ENCODE results near the gene FOXRED2. TPM values are rescaled to one million over a fixed set of nuclear protein-coding genes. Genes with fewer than 3 reads are reported as not detected.

FOXRED2 gene
- total RNA-seq: 10 to 100 TPM; 26.2 to 26.3 TPM

GRCh38 chr22:36506637-36507517 lies at the start of gene FOXRED2:
TSS of gene FOXRED2 (minus strand) at chr22:36507040. CDS start at chr22:36506422, 618 bp downstream.

GRCh38 chr22:36528795-36529751 lies 22.2 kb upstream of the FOXRED2 start, which contains the start of gene EIF3D:
TSS of gene EIF3D (minus strand) at chr22:36529166. CDS start at chr22:36526121, 3,045 bp downstream.

GRCh38 chr22:36481393-36482168 lies 25.3 kb downstream of the FOXRED2 start, which contains the start of gene TXN2:
TSS of gene TXN2 (minus strand) at chr22:36481640. CDS start at chr22:36480837, 803 bp downstream.

Small RNA genes lying within 50 kb of the gene (small RNA-seq; reads per million reads assigned to genes)
- 0 reads per million in 2 donors for gene RF00019

Other genes with a start within 250 kb of the FOXRED2 start
- 100 to 1,000 TPM; 210 to 232 TPM for gene MYH9, start 119.1 kb downstream of the FOXRED2 start, total RNA-seq
- gene TXN2, start 25.4 kb downstream of the FOXRED2 start, total RNA-seq: 10 to 100 TPM; 20.6 to 21.3 TPM
- gene EIF3D, start 22.1 kb upstream of the FOXRED2 start, total RNA-seq: 100 to 1,000 TPM; 214 to 303 TPM
- not detected for gene CACNG2, start 196.7 kb upstream of the FOXRED2 start, total RNA-seq